Memory B cell (primary cell): ENCODE measurements around the gene HEYL.

Experiments
- ATAC-seq: fragments of 150-1000 bp; cut with Tn5 transposase; 2 replicates; pipeline ENCODE4 v1.10.0; 2021; ENCODE audit warnings: low read depth, mild to moderate bottlenecking, moderate library complexity
- DNase-seq, 2 donors: peaks; one replicate each; pipeline ENCODE4 v3.0.0; 2022; ENCODE audit warnings: low spot score in 2 of 2
- H3K27ac Mint-ChIP-seq: one replicate; pipeline ENCODE4 v1.8.0; 2022; ENCODE audit warnings: mild to moderate bottlenecking, moderate library complexity, mixed read lengths
- H3K27me3 Mint-ChIP-seq: one replicate; pipeline ENCODE4 v1.8.0; 2022; ENCODE audit warnings: mixed read lengths
- H3K36me3 Mint-ChIP-seq: one replicate; pipeline ENCODE4 v1.8.0; 2022; ENCODE audit warnings: mild to moderate bottlenecking, mixed read lengths
- H3K4me1 Mint-ChIP-seq: one replicate; pipeline ENCODE4 v1.8.0; 2022; ENCODE audit warnings: mixed read lengths
- H3K4me3 Mint-ChIP-seq: one replicate; pipeline ENCODE4 v1.8.0; 2022; ENCODE audit warnings: mild to moderate bottlenecking, moderate library complexity, mixed read lengths
- H3K9me3 Mint-ChIP-seq: one replicate; pipeline ENCODE4 v1.8.0; 2022; ENCODE audit warnings: mixed read lengths

Gene HEYL

GRCh38 chr1:39656391-39656790 lies 16.9 kb upstream of the HEYL start:
- ATAC-seq: no peak
- H3K9me3 Mint-ChIP-seq: no peaks in the 10 kb centered on the region
- H3K4me3 Mint-ChIP-seq: no peak overlapping the region
- peaks cover 13% of the 10 kb centered on the region for H3K27me3 Mint-ChIP-seq
- peaks cover 8% of the 10 kb centered on the region for H3K4me1 Mint-ChIP-seq
- no peak for DNase-seq
- no peak overlapping the region for H3K27ac Mint-ChIP-seq
- no peaks in the 10 kb centered on the region for H3K36me3 Mint-ChIP-seq

DNA sequence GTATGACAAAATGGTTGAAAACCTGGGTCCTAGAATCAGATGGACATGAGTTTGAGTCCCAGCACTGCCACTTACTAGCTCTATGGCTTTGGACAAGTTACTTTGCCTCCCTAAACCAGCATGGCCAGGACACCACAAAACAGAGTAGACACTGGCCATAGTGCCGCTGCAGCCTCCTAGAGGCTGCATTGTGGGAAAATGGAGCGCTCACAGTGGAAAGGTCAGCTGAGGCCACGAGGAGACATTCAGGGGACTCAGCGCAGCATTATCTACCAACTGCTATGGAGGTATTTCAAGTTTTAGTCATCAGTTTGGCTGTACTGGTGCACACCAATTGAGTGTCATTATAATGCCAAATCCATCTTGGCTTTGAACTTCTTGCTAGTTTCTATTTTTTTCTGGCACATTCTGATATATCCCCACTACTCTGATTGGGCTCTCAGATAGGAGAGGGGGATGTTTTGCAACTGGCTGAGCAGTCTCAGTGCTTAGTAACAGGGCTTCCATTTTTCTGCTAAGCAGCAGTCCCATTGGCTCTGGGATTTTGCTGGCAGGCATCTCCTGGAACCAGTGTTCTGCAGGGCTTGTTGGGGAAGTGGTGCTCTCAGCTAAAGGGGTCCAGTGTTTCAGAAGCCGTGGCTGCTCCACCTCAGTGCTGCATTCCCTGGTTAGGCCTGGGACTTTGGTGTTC lies 16.3 kb upstream of the HEYL start:
- Mint-ChIP-seq H3K4me1 (peaks cover 8% of the 10 kb centered on the region), H3K4me3 (no peak overlapping the region), H3K36me3 (no peaks in the 10 kb centered on the region), H3K27me3 (peaks cover 12% of the 10 kb centered on the region), H3K9me3 (no peaks in the 10 kb centered on the region), H3K27ac (no peak overlapping the region)
- DNase-seq (no peak), ATAC-seq (no peak)

DNA sequence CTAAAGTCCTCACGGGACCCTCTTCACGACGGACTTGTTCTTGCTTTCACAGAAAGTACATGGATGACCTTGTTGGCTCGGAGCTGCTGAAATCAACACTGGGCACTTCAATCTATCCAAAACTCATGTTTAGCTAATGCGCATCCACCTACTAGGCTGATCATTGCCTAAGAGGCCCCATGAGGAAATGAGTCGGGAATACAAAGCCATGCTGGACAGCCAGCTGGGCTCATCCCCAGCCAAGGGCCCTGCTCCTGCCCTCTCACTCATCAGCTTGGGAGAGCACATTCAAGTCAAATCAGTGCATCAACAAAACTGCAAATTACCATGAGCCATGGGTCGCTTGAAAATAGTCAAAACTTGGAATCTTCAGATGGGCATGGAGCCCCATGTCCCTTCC lies 14.8 kb upstream of the HEYL start:
- Mint-ChIP-seq H3K4me1 (peaks cover 8% of the 10 kb centered on the region), H3K27me3 (peaks cover 9% of the 10 kb centered on the region)
- DNase-seq: no peak

GRCh38 chr1:39653546-39654031 lies 14.1 kb upstream of the HEYL start:
- Mint-ChIP-seq H3K4me1 (peaks cover 8% of the 10 kb centered on the region), H3K4me3 (no peak overlapping the region), H3K9me3 (no peaks in the 10 kb centered on the region), H3K36me3 (no peaks in the 10 kb centered on the region), H3K27ac (no peak overlapping the region), H3K27me3 (peaks cover 7% of the 10 kb centered on the region)
- DNase-seq: peak; percentile 65 to 68
- peak; percentile 85 for ATAC-seq

More for the DNA sequence above, 14.8 kb upstream of the HEYL start:
- Mint-ChIP-seq H3K36me3 (no peaks in the 10 kb centered on the region), H3K4me3 (no peak overlapping the region), H3K9me3 (no peaks in the 10 kb centered on the region), H3K27ac (no peak overlapping the region)
- no peak for ATAC-seq

DNA sequence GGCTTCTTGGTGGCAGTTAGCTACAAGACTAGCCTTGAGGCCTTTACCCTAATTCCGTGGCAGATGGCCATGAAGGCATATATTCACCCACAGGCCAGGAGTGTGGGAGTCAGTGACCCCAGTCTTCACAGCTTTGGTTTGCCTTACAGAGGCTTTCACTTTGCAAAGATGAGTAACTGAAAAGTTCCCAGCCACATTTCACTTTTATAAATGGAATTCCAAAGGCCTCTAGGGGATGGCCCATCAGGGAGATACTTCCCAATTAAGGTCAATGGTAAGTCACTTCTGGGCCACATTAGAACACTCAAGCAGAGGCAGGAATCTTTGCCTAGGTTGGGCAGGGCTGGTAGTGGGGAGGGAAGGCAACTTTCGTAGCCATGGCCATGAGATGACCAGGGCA lies 13.1 kb upstream of the HEYL start:
- Mint-ChIP-seq H3K27me3 (peaks cover 7% of the 10 kb centered on the region), H3K4me3 (no peak overlapping the region), H3K27ac (no peak overlapping the region), H3K9me3 (no peaks in the 10 kb centered on the region), H3K36me3 (no peaks in the 10 kb centered on the region), H3K4me1 (peaks cover 3% of the 10 kb centered on the region)
- ATAC-seq: no peak
- no peak for DNase-seq

GRCh38 chr1:39652105-39652504 lies 12.7 kb upstream of the HEYL start:
- no peaks in the 10 kb centered on the region for H3K9me3 Mint-ChIP-seq
- no peaks in the 10 kb centered on the region for H3K36me3 Mint-ChIP-seq
- H3K4me3 Mint-ChIP-seq: no peak overlapping the region
- DNase-seq (no peak), ATAC-seq (no peak)
- peaks cover 7% of the 10 kb centered on the region for H3K27me3 Mint-ChIP-seq
- H3K27ac Mint-ChIP-seq: no peak overlapping the region
- peaks cover 3% of the 10 kb centered on the region for H3K4me1 Mint-ChIP-seq

GRCh38 chr1:39650431-39650830 lies 11.0 kb upstream of the HEYL start:
- H3K4me1 Mint-ChIP-seq: peaks cover 3% of the 10 kb centered on the region

GRCh38 chr1:39649636-39650185 lies 10.3 kb upstream of the HEYL start:
- no peak for ATAC-seq
- H3K4me1 Mint-ChIP-seq: peaks cover 3% of the 10 kb centered on the region
- H3K4me3 Mint-ChIP-seq: no peak overlapping the region
- H3K36me3 Mint-ChIP-seq: no peaks in the 10 kb centered on the region
- no peak for DNase-seq
- H3K9me3 Mint-ChIP-seq: no peaks in the 10 kb centered on the region
- peaks cover 12% of the 10 kb centered on the region for H3K27me3 Mint-ChIP-seq
- H3K27ac Mint-ChIP-seq: no peak overlapping the region

More at GRCh38 chr1:39650431-39650830, 11.0 kb upstream of the HEYL start:
- H3K4me3 Mint-ChIP-seq: no peak overlapping the region
- no peaks in the 10 kb centered on the region for H3K36me3 Mint-ChIP-seq
- ATAC-seq (no peak), DNase-seq (no peak)
- H3K27ac Mint-ChIP-seq: no peak overlapping the region
- peaks cover 10% of the 10 kb centered on the region for H3K27me3 Mint-ChIP-seq
- no peaks in the 10 kb centered on the region for H3K9me3 Mint-ChIP-seq

DNA sequence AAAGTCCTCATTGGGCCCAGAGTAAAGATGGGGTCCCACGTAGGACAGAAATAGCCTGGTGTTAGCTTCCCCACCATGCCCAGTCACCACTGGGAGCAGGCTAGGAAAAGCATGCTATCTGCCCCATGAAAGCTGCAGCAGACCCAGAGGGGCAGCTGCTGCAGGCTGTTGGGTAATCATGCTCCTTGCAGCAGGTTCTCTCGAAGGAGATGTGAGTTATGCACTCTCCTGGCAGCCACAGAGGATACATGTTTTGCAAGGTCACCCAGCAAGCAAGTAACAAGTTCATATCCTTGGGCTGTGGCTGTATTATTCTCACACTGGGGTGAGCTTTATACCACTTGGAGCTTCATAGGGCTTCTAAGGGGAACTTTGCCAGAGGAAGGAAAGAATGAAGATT lies 9.1 kb upstream of the HEYL start:
- no peak for DNase-seq
- H3K4me3 Mint-ChIP-seq: no peak overlapping the region
- H3K36me3 Mint-ChIP-seq: no peaks in the 10 kb centered on the region
- H3K27ac Mint-ChIP-seq: no peak overlapping the region
- ATAC-seq: no peak
- H3K9me3 Mint-ChIP-seq: peaks cover 2% of the 10 kb centered on the region
- peaks cover 3% of the 10 kb centered on the region for H3K4me1 Mint-ChIP-seq
- peaks cover 5% of the 10 kb centered on the region for H3K27me3 Mint-ChIP-seq

DNA sequence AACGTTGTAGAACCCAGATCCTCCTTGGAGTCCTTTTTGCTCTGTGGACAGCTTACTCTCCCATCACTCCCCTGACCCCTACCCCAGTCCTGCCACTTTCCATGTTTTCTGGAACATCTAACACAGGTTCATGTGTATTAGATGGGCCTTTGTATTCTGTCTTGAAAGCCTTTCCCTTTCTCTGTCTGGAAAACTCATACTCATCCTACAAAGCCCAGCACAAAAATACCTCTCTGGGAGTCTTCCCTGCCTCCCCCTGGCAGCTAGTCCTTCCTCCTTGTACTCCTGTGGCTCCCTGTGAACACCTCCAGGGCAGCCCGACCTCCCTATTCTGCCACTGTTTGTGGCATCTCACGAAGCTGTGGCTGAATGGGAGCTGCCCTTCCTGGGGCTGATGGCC lies 7.8 kb upstream of the HEYL start:
- peaks cover 4% of the 10 kb centered on the region for H3K9me3 Mint-ChIP-seq
- H3K27ac Mint-ChIP-seq: no peak overlapping the region
- H3K36me3 Mint-ChIP-seq: no peaks in the 10 kb centered on the region

DNA sequence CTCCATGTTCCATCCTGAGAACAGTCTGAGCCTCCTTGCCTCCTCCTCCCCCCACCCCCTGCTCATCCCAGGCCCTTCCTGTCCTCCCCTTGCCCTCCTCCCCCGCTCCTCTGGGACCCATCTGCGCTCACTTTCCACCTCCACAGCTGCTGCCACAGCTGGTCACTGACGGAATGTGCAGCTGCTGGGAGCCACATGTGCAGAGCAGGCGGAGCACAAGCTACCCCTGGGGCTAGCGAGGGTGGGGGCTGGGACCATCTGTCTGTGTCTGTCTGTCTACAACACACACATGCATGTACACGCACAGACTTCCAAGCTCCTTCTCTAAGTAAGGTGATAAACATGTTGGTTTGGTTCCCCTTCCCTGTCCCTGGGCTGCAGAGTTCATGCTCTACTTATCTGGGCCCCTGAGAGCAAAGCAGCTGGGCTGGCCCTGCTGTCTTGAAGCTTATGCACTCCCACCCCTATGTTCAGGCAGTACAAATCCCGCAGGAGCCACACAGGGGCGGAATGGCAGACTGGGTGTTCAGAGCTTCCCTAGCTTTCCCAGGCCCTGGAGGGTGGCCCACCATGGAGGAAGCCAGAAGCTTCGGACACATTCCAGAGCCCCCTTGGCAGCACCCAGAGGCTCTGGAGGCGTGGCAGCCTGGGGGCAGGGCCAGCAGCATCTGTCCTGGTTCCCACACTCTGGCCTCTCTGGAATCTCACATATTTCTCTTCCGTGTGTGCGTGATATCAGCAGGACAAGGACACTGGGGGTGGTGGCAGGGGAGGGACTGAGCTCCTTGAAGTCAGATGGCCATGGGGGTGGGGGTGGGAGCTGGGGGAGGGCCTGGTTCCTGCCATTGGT lies 7.0 kb upstream of the HEYL start:
- H3K27ac Mint-ChIP-seq: no peak overlapping the region

More for the DNA sequence above, 7.8 kb upstream of the HEYL start:
- Mint-ChIP-seq H3K27me3 (peaks cover 5% of the 10 kb centered on the region), H3K4me1 (no peaks in the 10 kb centered on the region), H3K4me3 (no peak overlapping the region)
- ATAC-seq (no peak), DNase-seq (no peak)

DNA sequence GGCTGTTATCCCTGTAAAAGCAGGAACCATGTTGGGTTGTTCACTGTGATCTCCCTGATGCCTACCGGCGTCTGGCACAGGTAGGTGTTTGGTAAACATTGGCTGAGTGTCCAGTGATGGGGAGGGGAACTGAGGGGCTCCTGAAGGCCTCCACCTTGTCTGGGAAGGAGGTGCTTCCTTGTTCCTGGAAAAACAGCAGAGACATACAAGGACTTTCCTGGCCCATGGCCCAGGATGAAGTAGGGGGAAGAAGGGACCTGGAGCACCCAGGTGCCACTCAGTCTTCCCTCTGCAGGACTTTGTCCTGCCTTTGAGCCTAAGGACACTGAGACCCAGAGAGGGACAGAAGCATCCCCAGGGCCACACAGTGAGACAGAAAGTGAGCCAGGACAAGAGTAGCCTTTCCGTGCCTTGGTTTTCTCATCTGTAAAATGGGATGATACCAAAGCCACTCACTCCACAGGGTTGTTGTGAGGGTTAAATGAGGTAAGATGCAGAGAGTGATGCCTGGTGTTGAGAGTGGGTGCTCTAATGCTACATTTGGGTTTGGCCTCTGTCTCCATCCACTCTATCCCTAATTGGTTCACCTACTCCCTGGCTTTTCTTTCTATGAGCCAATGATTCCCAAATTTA lies 6.1 kb upstream of the HEYL start:
- Mint-ChIP-seq H3K27me3 (peaks cover 7% of the 10 kb centered on the region), H3K27ac (no peak overlapping the region), H3K4me1 (no peaks in the 10 kb centered on the region), H3K4me3 (no peak overlapping the region), H3K36me3 (no peaks in the 10 kb centered on the region), H3K9me3 (peaks cover 4% of the 10 kb centered on the region)
- ATAC-seq (no peak), DNase-seq (no peak)

More for the DNA sequence above, 7.0 kb upstream of the HEYL start:
- no peaks in the 10 kb centered on the region for H3K36me3 Mint-ChIP-seq
- H3K4me3 Mint-ChIP-seq: no peak overlapping the region
- no peaks in the 10 kb centered on the region for H3K4me1 Mint-ChIP-seq
- peaks cover 5% of the 10 kb centered on the region for H3K27me3 Mint-ChIP-seq
- ATAC-seq (no peak), DNase-seq (no peak)
- H3K9me3 Mint-ChIP-seq: peaks cover 4% of the 10 kb centered on the region

- H3K36me3 Mint-ChIP-seq: no peaks in the 10 kb centered on the region
- ATAC-seq (no peak), DNase-seq (no peak)
- no peaks in the 10 kb centered on the region for H3K4me1 Mint-ChIP-seq
- no peak overlapping the region for H3K27ac Mint-ChIP-seq
- peaks cover 10% of the 10 kb centered on the region for H3K27me3 Mint-ChIP-seq
- peaks cover 4% of the 10 kb centered on the region for H3K9me3 Mint-ChIP-seq
- no peak overlapping the region for H3K4me3 Mint-ChIP-seq
These were observed 4.3 kb upstream of the HEYL start for GRCh38 chr1:39643705-39644104.

GRCh38 chr1:39642796-39643195 lies 3.4 kb upstream of the HEYL start:
- Mint-ChIP-seq H3K27me3 (peaks cover 10% of the 10 kb centered on the region), H3K36me3 (no peaks in the 10 kb centered on the region), H3K27ac (no peak overlapping the region), H3K4me3 (no peak overlapping the region), H3K4me1 (no peaks in the 10 kb centered on the region), H3K9me3 (peaks cover 4% of the 10 kb centered on the region)
- DNase-seq: no peak
- no peak for ATAC-seq
